MCF 10A (cell line): ENCODE data around the gene MED15. TPM values are rescaled to one million over a fixed set of nuclear protein-coding genes. Genes with fewer than 3 reads are reported as not detected.

Source experiments
- BruUV-seq: library from RNA; stranded (reverse); fragments of 400-500 nt; replicated peaks from 2 replicates; lab custom pipeline; 2021; lab: Mats Ljungman, UMichigan
- CTCF ChIA-PET: fragments of 300-600 bp; sonication (Branson Sonifier 250); formaldehyde crosslinking; extraction: SDS; loops from one replicate; lab custom pipeline; 2021; ENCODE audit warnings: antibody characterized with exemption, inconsistent platforms; lab: Yijun Ruan, JAX
- POLR2A ChIA-PET: fragments of 300-600, 350-650 bp; sonication (Branson Sonifier 250); formaldehyde crosslinking; extraction: SDS; loops from one replicate; lab custom pipeline; 2020; ENCODE audit warnings: antibody characterized with exemption, inconsistent platforms; lab: Yijun Ruan, JAX
- DNase-seq: peaks from one replicate; pipeline ENCODE4 v3.0.0-alpha.2; 2018; ENCODE audit not compliant: unreplicated experiment
- H3K27ac Mint-ChIP-seq: one replicate; pipeline ENCODE4 v1.8.0; 2022; ENCODE audit warnings: mild to moderate bottlenecking, low read depth, mixed read lengths; ENCODE audit not compliant: unreplicated experiment
- H3K27me3 Mint-ChIP-seq: one replicate; pipeline ENCODE4 v1.8.0; 2022; ENCODE audit warnings: mixed read lengths; ENCODE audit not compliant: insufficient read depth, unreplicated experiment
- H3K36me3 Mint-ChIP-seq: one replicate; pipeline ENCODE4 v1.8.0; 2022; ENCODE audit warnings: mild to moderate bottlenecking, moderate library complexity, mixed read lengths; ENCODE audit not compliant: insufficient read depth, unreplicated experiment
- H3K4me1 Mint-ChIP-seq: one replicate; pipeline ENCODE4 v1.8.0; 2022; ENCODE audit warnings: mixed read lengths; ENCODE audit not compliant: insufficient read depth, unreplicated experiment
- H3K4me3 Mint-ChIP-seq: one replicate; pipeline ENCODE4 v1.8.0; 2022; ENCODE audit warnings: mild to moderate bottlenecking, moderate library complexity, mixed read lengths; ENCODE audit not compliant: unreplicated experiment
- H3K9me3 Mint-ChIP-seq: one replicate; pipeline ENCODE4 v1.8.0; 2022; ENCODE audit warnings: mixed read lengths; ENCODE audit not compliant: unreplicated experiment
- CTCF ChIP-seq: fragments of 200-600 bp; IDR thresholded peaks from one replicate; pipeline ENCODE4 v1.8.0; 2022; ENCODE audit warnings: antibody characterized with exemption, mild to moderate bottlenecking; ENCODE audit not compliant: unreplicated experiment
- intact Hi-C: fragments of 100-400 bp; cut with micrococcal nuclease; formaldehyde crosslinking; loops from 2 replicates; pipeline ENCODE4 v1.14.1; 2022
- total RNA-seq: library from RNA; stranded (reverse); gene quantifications from 2 replicates; pipeline ENCODE4 v1.2.3, GENCODE V29; 2022

MED15 gene
- total RNA-seq, 1 experiment from 2014 or later = 122 TPM

- H3K36me3 Mint-ChIP-seq = peaks cover 91% of the 10 kb centered on the region
- BruUV-seq = no TSS peak
- no peaks in the 10 kb centered on the region for H3K9me3 Mint-ChIP-seq
- intact Hi-C loops = no loop called here
- CTCF ChIA-PET = no interaction called here
- no peak for TF ChIP-seq CTCF
- POLR2A ChIA-PET = interaction anchor here (1.4 kb wide), 1 partner anchor 10 kb away, joined by 3 read pairs; no protein-coding TSS in a partner anchor
- no peak overlapping the region for H3K27ac Mint-ChIP-seq
- no peak for DNase-seq
- H3K4me3 Mint-ChIP-seq = no peak overlapping the region
- H3K4me1 Mint-ChIP-seq = peaks cover 8% of the 10 kb centered on the region
- no peaks in the 10 kb centered on the region for H3K27me3 Mint-ChIP-seq
Observed at GRCh38 chr22:20558534-20558933, 51.1 kb downstream of the MED15 start.

- BruUV-seq = TSS peak; percentile 2
- H3K4me3 Mint-ChIP-seq = no peak overlapping the region
- ChIA-PET POLR2A (interaction anchor here (1.5 kb wide), 1 partner anchor 51 kb away, joined by 3 read pairs; no protein-coding TSS in a partner anchor), CTCF (interaction anchor here (1.2 kb wide), 1 partner anchor 9 kb away, joined by 3 read pairs; no protein-coding TSS in a partner anchor)
- H3K4me1 Mint-ChIP-seq = peaks cover 12% of the 10 kb centered on the region
- H3K36me3 Mint-ChIP-seq = peaks cover 91% of the 10 kb centered on the region
- DNase-seq = no peak
- no peak for TF ChIP-seq CTCF
- intact Hi-C loops = no loop called here
- H3K27ac Mint-ChIP-seq = no peak overlapping the region
- no peaks in the 10 kb centered on the region for H3K27me3 Mint-ChIP-seq
- no peaks in the 10 kb centered on the region for H3K9me3 Mint-ChIP-seq
Observed at GRCh38 chr22:20559174-20559760, 51.9 kb downstream of the MED15 start.

GRCh38 chr22:20560716-20561115 lies 53.3 kb downstream of the MED15 start:
- BruUV-seq = no TSS peak
- no peak for TF ChIP-seq CTCF
- Mint-ChIP-seq H3K27me3 (no peaks in the 10 kb centered on the region), H3K4me3 (no peak overlapping the region), H3K27ac (no peak overlapping the region), H3K9me3 (no peaks in the 10 kb centered on the region), H3K36me3 (peaks cover 93% of the 10 kb centered on the region), H3K4me1 (peaks cover 6% of the 10 kb centered on the region)
- ChIA-PET POLR2A (interaction anchor here (1.5 kb wide), 1 partner anchor 53 kb away, joined by 3 read pairs; no protein-coding TSS in a partner anchor), CTCF (interaction anchor here (0.6 to 1.2 kb wide), 2 partner anchors 8 to 1643 kb away, joined by 3 to 4 read pairs; no protein-coding TSS in a partner anchor)
- no peak for DNase-seq
- intact Hi-C loops = no loop called here

GRCh38 chr22:20561882-20562281 lies 54.5 kb downstream of the MED15 start:
- intact Hi-C loops = no loop called here
- TF ChIP-seq CTCF = no peak
- Mint-ChIP-seq H3K27ac (no peak overlapping the region), H3K27me3 (no peaks in the 10 kb centered on the region), H3K9me3 (no peaks in the 10 kb centered on the region), H3K4me3 (no peak overlapping the region), H3K36me3 (peaks cover 94% of the 10 kb centered on the region), H3K4me1 (peaks cover 12% of the 10 kb centered on the region)
- POLR2A ChIA-PET = interaction anchor here (1.0 kb wide), 1 partner anchor 53 kb away, joined by 6 read pairs; no protein-coding TSS in a partner anchor
- no TSS peak for BruUV-seq
- no peak for DNase-seq
- CTCF ChIA-PET = interaction anchor here (0.6 to 1.3 kb wide), 3 partner anchors 9 to 343 kb away, joined by 3 to 4 read pairs (median 3); no protein-coding TSS in a partner anchor
